NCI-H2029 (cell line): Measurements from ENCODE around the gene CNTNAP2.

ENCODE experiments used
- DNase-seq: peaks from one replicate; lab custom pipeline; 2025; lab: John Stamatoyannopoulos, UW

Gene CNTNAP2

GRCh38 chr7:146575903-146576302 lies 459.3 kb downstream of the CNTNAP2 start:
- DNase-seq, result no peak

- no peak for DNase-seq
Observed at GRCh38 chr7:146591976-146592375, 475.4 kb downstream of the CNTNAP2 start.

GRCh38 chr7:146606628-146607027 lies 490.0 kb downstream of the CNTNAP2 start:
- DNase-seq, result peak; percentile 12

- DNase-seq, result no peak
Observed at GRCh38 chr7:146619641-146620040, 503.0 kb downstream of the CNTNAP2 start.

DNA sequence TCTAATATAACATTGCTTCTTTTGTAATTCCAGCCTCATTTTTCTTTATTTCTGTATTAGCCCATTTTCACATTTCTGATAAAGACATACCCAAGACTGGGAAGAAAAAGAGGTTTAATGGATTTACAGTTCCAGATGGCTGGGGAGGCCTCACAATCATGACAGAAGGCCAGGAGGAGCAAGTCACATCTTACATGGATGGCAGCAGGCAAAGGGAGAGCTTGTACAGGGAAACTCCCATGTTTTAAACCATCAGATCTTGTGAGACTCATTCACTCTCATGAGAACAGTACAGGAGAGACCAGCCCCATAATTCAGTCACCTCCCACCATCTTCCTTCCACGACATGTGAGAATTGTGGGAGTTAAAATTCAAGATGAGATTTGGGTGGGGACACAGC lies 510.3 kb downstream of the CNTNAP2 start:
- no peak for DNase-seq

DNA sequence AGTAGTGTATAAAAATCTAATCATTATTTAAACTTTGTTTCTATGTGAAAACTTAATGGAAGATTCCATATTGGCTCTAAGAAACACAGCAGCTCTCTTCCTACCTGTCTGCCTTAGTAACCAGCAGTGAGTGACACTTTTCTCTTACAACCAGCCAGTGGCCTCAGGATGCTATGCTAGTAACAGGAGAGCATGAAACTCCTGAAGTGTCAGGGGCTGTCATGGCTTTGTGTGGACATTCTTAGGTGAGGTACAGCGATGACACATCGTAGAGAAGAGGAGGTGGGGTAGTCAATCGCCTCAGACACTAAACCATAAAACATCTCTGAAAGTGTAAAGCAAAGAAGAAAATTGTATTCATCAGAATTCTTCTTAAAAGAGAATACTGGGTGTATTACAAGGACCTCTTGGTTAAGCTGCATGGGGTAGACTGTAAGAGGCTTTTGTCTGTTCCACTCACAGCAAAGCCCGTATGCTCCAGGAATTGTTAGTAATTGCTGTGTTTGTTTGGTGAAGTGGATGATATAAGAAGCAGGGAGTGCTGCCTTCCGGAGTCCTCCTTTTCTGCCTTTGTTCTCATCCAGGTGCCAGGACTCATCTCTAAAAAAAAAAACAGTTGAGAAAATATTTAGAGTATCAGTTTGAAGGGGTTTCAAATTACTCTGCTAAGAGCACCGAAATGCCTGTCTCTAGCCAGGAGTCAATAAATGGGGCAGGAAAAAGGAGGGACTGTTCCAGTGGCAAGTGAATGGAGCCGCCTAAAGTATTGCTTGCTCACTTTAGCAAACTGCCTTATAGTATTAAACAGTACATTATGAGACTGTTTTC lies 518.8 kb downstream of the CNTNAP2 start:
- DNase-seq, result peak; percentile 96

GRCh38 chr7:146636033-146636356 lies 519.4 kb downstream of the CNTNAP2 start:
- DNase-seq, result no peak

DNA sequence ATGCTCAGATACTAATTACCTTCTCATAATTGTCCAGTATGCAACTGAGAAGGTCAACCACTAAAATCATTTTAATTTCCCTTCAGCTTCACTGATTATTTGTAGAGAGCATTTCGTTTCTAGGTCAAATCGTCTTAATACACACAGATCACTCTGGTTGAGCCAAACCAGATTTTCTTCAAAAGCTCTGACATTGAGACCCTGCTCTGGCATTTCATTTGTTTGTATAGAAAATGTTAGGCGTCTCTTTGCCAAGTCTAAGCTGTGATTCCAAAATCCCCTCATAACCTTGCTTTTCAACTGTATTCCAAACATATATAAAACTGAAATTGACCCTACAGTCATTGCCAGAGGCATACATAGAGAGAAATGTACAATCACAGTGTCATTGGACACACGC lies 520.0 kb downstream of the CNTNAP2 start:
- DNase-seq, result no peak

- DNase-seq, result no peak
Observed at GRCh38 chr7:146639291-146639690, 522.7 kb downstream of the CNTNAP2 start.

DNA sequence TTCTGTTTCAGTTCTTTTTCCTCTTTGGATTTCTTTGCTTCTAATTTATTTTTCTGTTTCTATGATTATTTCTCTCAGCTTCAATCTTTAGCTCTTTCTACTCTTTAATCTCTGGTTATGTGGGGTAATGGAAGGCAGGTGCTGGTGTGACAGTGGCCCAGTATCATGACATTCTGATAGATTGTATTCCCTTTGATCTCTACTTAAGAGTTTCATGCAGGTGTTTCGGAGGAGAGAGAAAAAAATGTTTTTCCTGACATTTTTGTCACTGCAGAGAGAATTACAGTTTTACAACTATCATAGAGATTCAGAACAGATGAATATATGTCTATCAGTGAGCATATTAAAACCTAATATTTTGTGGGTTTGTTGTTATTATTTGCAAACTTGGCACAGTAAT lies 524.9 kb downstream of the CNTNAP2 start:
- no peak for DNase-seq

DNA sequence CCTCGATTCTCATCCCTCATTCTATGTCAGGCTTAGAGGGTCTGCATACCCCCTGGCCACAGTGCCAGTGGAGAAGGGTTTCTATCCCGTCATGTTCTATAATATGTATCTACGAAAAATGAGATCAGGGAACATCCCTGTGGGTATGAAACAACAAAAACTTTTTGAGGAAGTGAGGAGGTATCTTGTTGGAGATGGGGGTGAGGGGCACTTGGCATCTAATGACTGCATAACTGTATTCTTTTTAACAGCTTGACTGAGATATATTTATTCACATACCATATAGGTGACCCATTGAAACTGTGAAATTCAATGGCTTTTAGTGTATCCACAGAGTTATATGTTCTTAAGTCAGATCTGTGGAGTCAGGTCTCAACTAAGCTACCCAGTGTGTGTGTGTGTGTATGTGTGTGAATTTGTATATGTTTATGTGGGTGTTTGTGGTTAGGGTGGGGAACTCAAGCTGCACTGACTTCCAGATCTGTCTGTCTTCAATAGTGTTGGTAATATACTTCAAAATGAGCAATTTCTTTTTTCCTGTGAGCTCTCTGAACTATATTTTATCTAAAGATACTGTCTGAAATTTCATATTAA lies 528.9 kb downstream of the CNTNAP2 start:
- no peak for DNase-seq

GRCh38 chr7:146647445-146647844 lies 530.8 kb downstream of the CNTNAP2 start:
- no peak for DNase-seq

DNA sequence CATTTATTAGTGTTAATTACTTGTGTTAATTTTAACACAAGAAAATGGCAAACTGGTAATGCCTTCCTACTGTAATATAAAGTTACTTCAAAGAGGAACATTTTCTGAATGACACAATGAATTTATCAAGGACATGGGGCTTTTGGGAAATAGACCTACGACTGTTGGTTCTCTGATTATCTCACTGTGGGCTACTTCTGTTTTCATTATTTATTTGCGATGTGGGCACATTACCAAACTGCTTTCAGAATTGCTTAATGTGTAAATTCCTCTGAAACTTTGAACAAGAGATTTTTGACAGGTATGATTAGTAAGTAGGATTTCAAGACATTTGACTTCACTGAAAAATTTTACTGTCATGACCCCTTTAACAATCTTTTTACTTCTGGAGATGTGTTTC lies 535.6 kb downstream of the CNTNAP2 start:
- DNase-seq, result no peak

GRCh38 chr7:146654048-146654447 lies 537.4 kb downstream of the CNTNAP2 start:
- DNase-seq, result no peak

DNA sequence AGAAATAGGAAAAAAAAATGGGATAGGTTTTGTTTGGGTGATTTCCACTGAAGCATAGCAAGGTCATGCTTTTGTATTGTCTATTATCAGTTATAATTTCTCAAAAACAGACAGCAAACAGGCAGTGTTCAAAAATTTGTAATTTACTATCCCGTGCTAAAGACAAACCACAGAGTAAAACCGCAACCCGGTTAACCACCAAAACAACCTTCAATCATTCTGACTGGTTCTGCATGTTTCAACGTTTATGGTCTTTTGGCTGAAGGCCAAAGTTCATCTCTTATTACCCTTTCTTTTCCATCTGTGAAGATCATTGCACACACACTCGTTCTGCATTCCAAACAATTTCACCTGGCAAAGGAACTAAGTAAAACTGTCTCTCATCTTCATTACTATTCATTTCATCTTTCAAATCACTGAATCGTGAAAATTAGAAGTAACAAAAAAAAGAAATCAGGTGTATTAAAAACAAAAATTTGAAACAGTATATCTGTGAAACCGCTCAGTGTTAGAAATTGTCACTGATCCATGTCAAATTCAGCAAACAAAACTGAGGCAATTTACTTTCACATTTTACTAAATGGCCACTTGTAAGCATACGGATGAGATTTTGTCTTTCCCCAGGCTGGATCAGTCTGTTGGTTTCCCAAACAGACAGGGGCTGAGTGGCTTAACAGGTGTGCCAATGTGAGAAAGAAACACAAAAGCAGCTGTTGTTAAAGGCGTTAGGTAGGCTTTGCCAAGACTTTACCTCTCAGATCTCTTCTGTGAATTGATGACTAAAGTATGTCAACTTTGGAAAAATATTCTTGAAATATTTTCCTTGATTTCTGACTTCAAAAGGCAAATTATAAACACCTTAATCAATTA lies 539.6 kb downstream of the CNTNAP2 start:
- peak; percentile 88 for DNase-seq

GRCh38 chr7:146656988-146657387 lies 540.4 kb downstream of the CNTNAP2 start:
- no peak for DNase-seq

DNA sequence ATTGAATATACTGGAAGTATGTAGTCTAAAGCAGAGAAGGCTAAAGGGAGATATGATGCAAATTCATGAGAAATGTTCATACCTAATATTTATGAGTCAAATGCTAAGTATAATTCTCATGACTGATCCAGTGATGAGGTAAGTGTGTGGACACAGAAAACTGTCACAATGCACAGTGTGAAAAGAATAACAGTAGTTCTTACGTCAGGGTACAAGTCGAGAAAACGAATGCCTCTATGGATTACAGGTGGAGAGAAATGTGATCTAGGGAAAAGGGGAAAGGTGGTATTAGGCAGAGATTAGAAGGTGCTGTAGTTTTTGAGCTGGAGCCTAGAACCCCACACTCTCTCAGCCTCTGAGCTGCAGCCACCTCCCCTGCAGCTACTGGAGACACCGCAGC lies 542.0 kb downstream of the CNTNAP2 start:
- DNase-seq, result no peak

DNA sequence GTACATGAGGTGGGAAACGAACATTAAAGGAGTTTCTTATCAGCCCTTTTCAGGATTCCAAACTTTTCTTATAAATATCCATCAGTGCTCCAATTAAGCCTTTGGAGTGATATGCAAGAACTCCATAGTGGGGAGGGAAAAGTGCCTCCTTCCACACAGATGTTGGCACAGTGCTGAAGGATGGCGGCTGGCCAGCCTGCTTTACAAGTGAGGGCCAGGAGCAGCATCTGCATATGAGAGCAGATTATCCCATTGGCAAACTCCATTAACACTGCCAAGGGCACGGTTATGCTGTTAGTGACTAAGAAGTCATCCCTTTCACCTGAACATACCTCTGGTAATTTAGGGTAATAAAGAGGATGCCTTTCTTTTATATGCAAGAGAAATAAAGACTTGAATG lies 543.1 kb downstream of the CNTNAP2 start:
- peak; percentile 69 for DNase-seq

DNA sequence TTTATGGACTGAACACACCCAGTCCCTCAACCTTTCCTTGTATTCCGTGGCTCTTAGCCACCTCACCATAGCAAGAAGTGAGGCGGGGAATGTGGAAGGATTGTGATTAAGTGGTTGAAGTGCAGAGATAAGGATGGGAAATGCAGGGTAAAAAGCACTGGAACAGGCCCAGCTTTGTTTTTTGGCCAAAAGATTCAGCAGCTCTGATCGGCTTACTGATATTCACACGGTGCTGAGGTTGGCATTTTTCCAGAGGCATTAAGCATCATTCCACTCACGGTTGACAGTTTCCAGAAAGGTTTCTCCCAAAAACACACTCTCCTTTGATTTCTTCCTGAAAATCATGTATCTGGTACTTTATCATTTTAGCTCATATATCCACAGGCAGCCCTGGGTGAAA lies 544.2 kb downstream of the CNTNAP2 start:
- DNase-seq, result peak; percentile 52

- DNase-seq, result no peak
Observed at GRCh38 chr7:146661435-146661834, 544.8 kb downstream of the CNTNAP2 start.

GRCh38 chr7:146661929-146662328 lies 545.3 kb downstream of the CNTNAP2 start:
- DNase-seq, result no peak

DNA sequence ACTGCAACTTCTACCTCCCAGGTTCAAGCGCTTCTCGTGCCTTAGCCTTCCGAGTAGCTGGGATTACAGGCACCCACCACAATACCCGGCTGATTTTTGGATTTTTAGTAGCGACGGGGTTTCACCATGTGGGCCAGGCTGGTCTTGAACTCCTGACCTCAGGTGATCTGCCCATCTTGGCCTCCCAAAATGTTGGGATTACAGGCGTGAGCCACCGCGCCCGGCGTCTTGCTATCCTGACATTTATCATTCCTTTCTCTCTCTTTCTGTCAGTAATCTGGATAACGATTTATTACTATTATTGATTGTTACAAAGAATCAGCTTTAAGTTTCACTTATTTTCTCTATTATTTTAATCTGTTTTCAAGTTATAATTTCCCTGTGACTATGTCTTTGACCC lies 548.4 kb downstream of the CNTNAP2 start:
- DNase-seq, result no peak

- no peak for DNase-seq
Observed at GRCh38 chr7:146670532-146670931, 553.9 kb downstream of the CNTNAP2 start.
